Loucy (cell line): ENCODE data around the gene GBA2.

Source experiments
- H2AFZ ChIP-seq: fragments of 200-600 bp; sonication (generic); 2 replicates; pipeline ENCODE4 v1.6.0; 2016; ENCODE audit warnings: antibody characterized with exemption, mild to moderate bottlenecking, low read length, moderate library complexity
- H3F3A ChIP-seq: fragments of 200-600 bp; 2 replicates; pipeline ENCODE4 v1.6.0; 2016; ENCODE audit warnings: antibody characterized with exemption, low read depth, mild to moderate bottlenecking
- H3K27me3 ChIP-seq: fragments of 200-600 bp; sonication (generic); 2 replicates; pipeline ENCODE4 v1.6.1; 2014; ENCODE audit warnings: low read length, mild to moderate bottlenecking; ENCODE audit not compliant: insufficient read depth, poor library complexity, severe bottlenecking
- H3K36me3 ChIP-seq: fragments of 200-600 bp; sonication (generic); 2 replicates; pipeline ENCODE4 v1.6.1; 2016; ENCODE audit warnings: low read length; ENCODE audit not compliant: insufficient read depth
- H3K4me1 ChIP-seq: fragments of 200-600 bp; sonication (generic); 2 replicates; pipeline ENCODE4 v1.5.1; 2014; ENCODE audit warnings: low read length, mild to moderate bottlenecking; ENCODE audit not compliant: insufficient read depth, poor library complexity, severe bottlenecking
- H3K4me2 ChIP-seq: fragments of 200-600 bp; sonication (generic); 2 replicates; pipeline ENCODE4 v1.6.0; 2014; ENCODE audit warnings: antibody characterized with exemption, low read length, low read depth, mild to moderate bottlenecking; ENCODE audit not compliant: poor library complexity, severe bottlenecking
- H3K4me3 ChIP-seq: fragments of 200-600 bp; sonication (generic); 2 replicates; pipeline ENCODE4 v1.5.1; 2014; ENCODE audit warnings: low read length, mild to moderate bottlenecking, mixed read lengths; ENCODE audit not compliant: poor library complexity, severe bottlenecking
- H3K79me2 ChIP-seq: fragments of 200-600 bp; sonication (generic); 2 replicates; pipeline ENCODE4 v1.6.1; 2014; ENCODE audit warnings: low read length; ENCODE audit not compliant: insufficient read depth
- H3K9ac ChIP-seq: fragments of 200-600 bp; sonication (generic); 2 replicates; pipeline ENCODE4 v1.6.0; 2014; ENCODE audit warnings: mild to moderate bottlenecking, low read depth, low read length, moderate library complexity; ENCODE audit not compliant: poor library complexity, severe bottlenecking
- H3K9me2 ChIP-seq: fragments of 200-600 bp; sonication (generic); replicated peaks from 2 replicates; pipeline ENCODE4 v1.6.1; 2016; ENCODE audit warnings: low read depth, low read length, mixed read lengths
- H3K9me3 ChIP-seq: fragments of 200-600 bp; sonication (generic); 2 replicates; pipeline ENCODE4 v1.6.1; 2014; ENCODE audit warnings: mild to moderate bottlenecking, antibody characterized with exemption, low read length, low read depth; ENCODE audit not compliant: insufficient read depth
- H4K20me1 ChIP-seq: fragments of 200-600 bp; sonication (generic); 2 replicates; pipeline ENCODE4 v1.6.0; 2014; ENCODE audit warnings: antibody characterized with exemption, low read length, mild to moderate bottlenecking; ENCODE audit not compliant: insufficient read depth, poor library complexity, severe bottlenecking
- CTCF ChIP-seq: fragments of 200-600 bp; sonication (generic); conservative IDR thresholded peaks from 2 replicates; pipeline ENCODE4 v1.5.1; 2014; ENCODE audit warnings: mild to moderate bottlenecking, antibody characterized with exemption, low read length
- EZH2phosphoT487 ChIP-seq: fragments of 200-600 bp; IDR thresholded peaks from 2 replicates; pipeline ENCODE4 v1.6.1; 2018; ENCODE audit warnings: antibody characterized with exemption, mild to moderate bottlenecking, moderate library complexity, borderline replicate concordance

The GBA2 gene

GRCh38 chr9:35725362-35725761 is 23.7 kb downstream of the GBA2 start:
- Histone ChIP-seq H3K27me3 (no peaks in the 10 kb centered on the region), H3K9me3 (no peaks in the 10 kb centered on the region), H4K20me1 (peaks cover 20% of the 10 kb centered on the region), H2AFZ (no peak overlapping the region), H3K79me2 (peaks cover 47% of the 10 kb centered on the region), H3K4me1 (peaks cover 40% of the 10 kb centered on the region), H3F3A (peaks cover 13% of the 10 kb centered on the region), H3K4me2 (no peak overlapping the region), H3K36me3 (peaks cover 50% of the 10 kb centered on the region; the same call in 1 of the 2 replicates), H3K9me2 (no peaks in the 10 kb centered on the region), H3K9ac (no peak overlapping the region), H3K4me3 (no peak overlapping the region)
- no peak for TF ChIP-seq EZH2phosphoT487
- TF ChIP-seq CTCF: no peak

- peaks cover 65% of the 10 kb centered on the region; the same call in 1 of the 2 replicates for H3K36me3 ChIP-seq
- peaks cover 9% of the 10 kb centered on the region for H3F3A ChIP-seq
- H3K4me2 ChIP-seq: no peak overlapping the region
Measured at GRCh38 chr9:35723908-35724307, 25.1 kb downstream of the GBA2 start.

GRCh38 chr9:35723426-35723825 is 25.6 kb downstream of the GBA2 start:
- Histone ChIP-seq H3K79me2 (peaks cover 28% of the 10 kb centered on the region), H3K4me3 (no peak overlapping the region), H3F3A (peaks cover 4% of the 10 kb centered on the region), H3K9ac (no peak overlapping the region), H2AFZ (no peak overlapping the region), H4K20me1 (peaks cover 6% of the 10 kb centered on the region), H3K36me3 (peaks cover 70% of the 10 kb centered on the region; the same call in 1 of the 2 replicates), H3K27me3 (no peaks in the 10 kb centered on the region), H3K9me3 (no peaks in the 10 kb centered on the region), H3K4me1 (peaks cover 21% of the 10 kb centered on the region), H3K9me2 (no peaks in the 10 kb centered on the region), H3K4me2 (no peak overlapping the region)
- TF ChIP-seq EZH2phosphoT487 (no peak), CTCF (no peak)

More at GRCh38 chr9:35723908-35724307, 25.1 kb downstream of the GBA2 start:
- H3K27me3 ChIP-seq: no peaks in the 10 kb centered on the region
- H3K4me3 ChIP-seq: no peak overlapping the region
- H3K79me2 ChIP-seq: peaks cover 32% of the 10 kb centered on the region
- no peaks in the 10 kb centered on the region for H3K9me3 ChIP-seq
- TF ChIP-seq CTCF (no peak), EZH2phosphoT487 (no peak)
- H2AFZ ChIP-seq: no peak overlapping the region
- no peaks in the 10 kb centered on the region for H3K9me2 ChIP-seq
- H4K20me1 ChIP-seq: peaks cover 6% of the 10 kb centered on the region
- H3K4me1 ChIP-seq: peaks cover 26% of the 10 kb centered on the region
- H3K9ac ChIP-seq: no peak overlapping the region
